ENCODE results near the gene SORL1.

Gene SORL1

GRCh38 chr11:121536126-121536525 lies 84.0 kb downstream of the SORL1 start:
- DNase-seq (ENCODE audit: low spot score): no peak

GRCh38 chr11:121538054-121538453 lies 85.9 kb downstream of the SORL1 start:
- DNase-seq (ENCODE audit: low spot score): no peak

- DNase-seq (ENCODE audit: low spot score): no peak
These were observed 86.9 kb downstream of the SORL1 start for GRCh38 chr11:121539000-121539399.

- DNase-seq (ENCODE audit: low spot score): no peak
These were observed 88.5 kb downstream of the SORL1 start for GRCh38 chr11:121540627-121541026.

GRCh38 chr11:121543836-121544380 lies 91.8 kb downstream of the SORL1 start:
- DNase-seq (ENCODE audit: low spot score): no peak

GRCh38 chr11:121544956-121545355 lies 92.8 kb downstream of the SORL1 start:
- DNase-seq (ENCODE audit: low spot score): no peak

GRCh38 chr11:121547574-121547973 lies 95.5 kb downstream of the SORL1 start:
- no peak for DNase-seq (ENCODE audit: low spot score)

GRCh38 chr11:121550247-121551030 lies 98.3 kb downstream of the SORL1 start:
- no peak for DNase-seq (ENCODE audit: low spot score)

- no peak for DNase-seq (ENCODE audit: low spot score)
These were observed 99.3 kb downstream of the SORL1 start for GRCh38 chr11:121551463-121551862.

GRCh38 chr11:121552154-121552553 lies 100.0 kb downstream of the SORL1 start:
- DNase-seq (ENCODE audit: low spot score): no peak

- DNase-seq (ENCODE audit: low spot score): no peak
These were observed 100.5 kb downstream of the SORL1 start for GRCh38 chr11:121552644-121553043.

GRCh38 chr11:121553389-121553788 lies 101.3 kb downstream of the SORL1 start:
- DNase-seq (ENCODE audit: low spot score): no peak

GRCh38 chr11:121553806-121554205 lies 101.7 kb downstream of the SORL1 start:
- no peak for DNase-seq (ENCODE audit: low spot score)

- no peak for DNase-seq (ENCODE audit: low spot score)
These were observed 102.4 kb downstream of the SORL1 start for GRCh38 chr11:121554552-121554951.

GRCh38 chr11:121555121-121555520 lies 103.0 kb downstream of the SORL1 start:
- DNase-seq (ENCODE audit: low spot score): no peak

- no peak for DNase-seq (ENCODE audit: low spot score)
These were observed 104.8 kb downstream of the SORL1 start for GRCh38 chr11:121556937-121557336.

GRCh38 chr11:121557348-121557747 lies 105.2 kb downstream of the SORL1 start:
- no peak for DNase-seq (ENCODE audit: low spot score)

GRCh38 chr11:121559606-121560200 lies 107.6 kb downstream of the SORL1 start:
- no peak for DNase-seq (ENCODE audit: low spot score)

- no peak for DNase-seq (ENCODE audit: low spot score)
These were observed 108.1 kb downstream of the SORL1 start for GRCh38 chr11:121560236-121560635.

- no peak for DNase-seq (ENCODE audit: low spot score)
These were observed 109.1 kb downstream of the SORL1 start for GRCh38 chr11:121561240-121561639.

- DNase-seq (ENCODE audit: low spot score): no peak
These were observed 109.6 kb downstream of the SORL1 start for GRCh38 chr11:121561716-121562115.

- no peak for DNase-seq (ENCODE audit: low spot score)
These were observed 110.9 kb downstream of the SORL1 start for GRCh38 chr11:121563003-121563402.

Measured in activated CD4-positive, alpha-beta T cell treated with anti-CD3 and anti-CD28 coated beads, Interleukin-2, Interleukin-4, amounts not matched to agents 100 ng/mL and 50 ng/mL, durations not matched to agents 16 hours and 8 hours (primary cell).